Stimulated activated CD8-positive, alpha-beta memory T cell treated with anti-CD3 and anti-CD28 coated beads, Interleukin-4, amount 100 ng/mL, for 24 hours (primary cell): Measurements from ENCODE around the gene TRIM27.
"Not testable (repeated sequence)": the region's sequence is repeated elsewhere in the genome, so short reads cannot be mapped to it uniquely, and the experiment has no call there.

ENCODE experiments used
- DNase-seq: peaks from one replicate; pipeline ENCODE4 v3.0.0-alpha.2; 2020; ENCODE audit warnings: low read depth

Gene TRIM27

DNA sequence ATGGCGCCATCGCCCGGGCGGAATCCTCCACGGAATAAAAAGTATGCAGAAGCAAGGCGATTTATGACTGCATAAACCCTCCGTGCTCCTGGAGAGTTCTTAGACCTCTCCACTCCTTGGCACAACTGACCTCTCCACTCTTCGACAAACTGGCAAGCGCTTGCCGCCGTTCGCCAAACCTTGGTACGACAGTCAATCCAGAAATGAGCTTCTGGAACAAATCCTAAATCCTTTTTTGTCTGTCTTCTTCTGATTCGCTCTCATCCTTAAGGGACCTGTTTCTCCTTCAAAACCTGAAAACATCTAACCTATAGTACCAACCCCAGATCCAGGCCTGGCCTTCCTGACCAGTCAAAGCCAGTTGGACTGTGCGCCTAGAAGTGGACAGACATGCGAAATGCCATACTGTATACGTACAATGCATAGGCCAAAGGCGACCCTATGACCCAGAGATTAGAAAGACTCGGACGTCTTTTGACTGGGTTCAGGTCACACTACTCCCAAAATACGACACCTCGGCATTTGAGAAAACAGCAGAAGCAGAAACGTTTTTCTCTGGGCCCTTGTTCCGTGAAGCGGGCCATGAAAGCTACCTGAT lies 59.4 kb downstream of the TRIM27 start:
- no peak for DNase-seq

DNA sequence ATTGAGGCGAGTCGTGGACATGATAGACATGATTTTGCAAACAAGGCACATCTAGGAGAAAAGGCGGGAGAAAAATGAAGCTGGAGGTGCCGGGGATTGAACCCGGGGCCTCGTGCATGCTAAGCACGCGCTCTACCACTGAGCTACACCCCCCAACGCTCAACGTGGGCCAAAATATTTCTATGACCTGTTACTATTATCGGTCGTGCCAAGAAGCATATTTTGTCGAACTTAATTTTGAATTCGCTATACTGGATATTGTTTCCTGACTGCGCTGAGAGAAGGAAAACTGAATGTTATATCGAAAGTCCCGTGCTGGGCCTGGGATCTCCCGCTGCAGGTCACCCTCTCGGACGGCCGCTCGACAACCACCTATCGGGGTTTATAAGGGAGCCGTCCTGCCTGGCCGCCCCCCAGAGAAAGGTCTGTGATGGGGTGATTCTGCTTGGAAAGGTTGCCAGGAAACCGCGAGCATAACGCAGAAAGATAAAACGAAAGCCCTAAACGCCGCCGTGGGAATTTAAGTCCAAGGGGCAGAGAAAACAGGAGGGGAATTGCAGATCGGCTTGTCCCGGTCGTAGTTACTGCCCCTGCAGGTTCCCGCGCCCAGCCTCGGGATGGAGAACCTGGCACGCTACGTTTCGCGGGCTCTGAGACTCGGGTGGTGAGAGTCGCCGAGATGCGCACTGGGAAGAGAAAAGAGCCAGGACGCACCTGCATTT lies 60.0 kb downstream of the TRIM27 start:
- peak; percentile 67 for DNase-seq

DNA sequence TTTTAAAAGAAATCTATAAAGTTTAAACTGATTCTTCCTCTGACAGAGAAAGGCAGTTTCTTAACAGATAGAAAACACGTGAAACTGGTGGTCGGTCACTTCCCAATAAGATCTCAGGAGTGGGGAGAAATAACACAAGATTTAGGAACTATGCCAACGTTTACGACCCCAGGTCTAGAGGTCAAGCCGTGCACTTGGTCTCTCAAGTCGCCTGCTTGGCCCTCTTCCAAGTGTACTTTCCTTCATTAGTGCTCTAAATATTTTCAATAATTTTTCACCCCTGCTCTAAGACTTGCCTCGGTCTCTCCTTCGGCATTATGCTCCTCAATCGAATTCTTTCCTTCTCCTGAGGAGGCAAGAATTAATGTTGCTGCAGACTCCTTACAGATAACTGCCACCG lies 61.7 kb downstream of the TRIM27 start:
- DNase-seq, result no peak

DNA sequence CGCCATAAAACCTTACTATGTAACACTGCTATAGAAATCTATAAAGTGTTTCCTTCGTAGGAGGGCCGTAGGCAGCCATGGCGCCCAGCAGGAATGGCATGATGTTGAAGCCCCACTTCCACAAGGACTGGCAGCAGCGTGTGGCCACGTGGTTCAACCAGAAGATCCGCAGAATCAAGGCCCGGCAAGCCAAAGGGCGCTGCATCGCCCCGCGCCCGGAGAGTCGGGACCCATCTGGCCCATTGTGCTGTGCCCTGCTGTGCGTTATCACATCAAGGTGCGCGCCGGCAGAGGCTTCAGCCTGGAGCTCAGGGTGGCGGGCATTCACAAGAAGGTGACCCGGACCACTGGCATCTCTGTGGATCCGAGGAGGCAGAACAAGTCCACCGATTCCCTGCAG lies 62.4 kb downstream of the TRIM27 start:
- DNase-seq, result no peak

DNA sequence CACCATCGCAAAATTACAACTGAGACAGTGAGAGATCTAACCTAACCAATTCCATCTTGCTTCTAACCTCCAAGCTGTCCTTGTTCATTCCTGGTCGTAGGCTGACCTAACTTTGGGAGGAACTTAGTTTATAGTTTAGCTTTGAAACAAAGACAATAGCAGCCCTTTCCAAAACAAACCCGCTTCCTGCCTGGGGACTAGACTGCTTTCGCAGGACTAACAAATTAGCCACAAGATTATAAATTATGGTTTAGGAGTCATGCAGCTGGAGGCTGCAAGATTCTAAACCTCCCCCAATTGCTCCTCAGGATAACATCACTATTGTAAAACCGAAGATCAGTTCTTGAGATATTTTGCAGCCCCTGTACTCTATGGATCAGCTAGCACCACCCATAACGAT lies 63.2 kb downstream of the TRIM27 start:
- DNase-seq, result no peak

DNA sequence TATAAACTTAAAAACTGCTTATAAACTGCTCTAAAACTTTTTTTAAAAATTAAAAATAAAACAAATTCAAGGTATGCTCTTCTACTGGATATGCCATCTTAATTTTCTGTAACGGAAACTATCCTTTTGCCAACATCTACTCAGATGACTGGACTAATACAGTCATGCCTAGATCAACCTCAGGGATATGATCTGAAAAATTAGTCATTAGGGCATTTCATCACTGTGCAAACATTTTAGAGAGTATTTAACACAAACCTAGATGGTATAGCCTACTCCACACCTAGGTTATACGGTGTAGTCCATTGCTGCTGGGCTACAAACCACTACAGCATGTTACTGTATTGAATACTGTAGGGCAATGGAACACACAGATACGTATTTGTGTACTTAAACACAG lies 64.8 kb downstream of the TRIM27 start:
- DNase-seq, result no peak

DNA sequence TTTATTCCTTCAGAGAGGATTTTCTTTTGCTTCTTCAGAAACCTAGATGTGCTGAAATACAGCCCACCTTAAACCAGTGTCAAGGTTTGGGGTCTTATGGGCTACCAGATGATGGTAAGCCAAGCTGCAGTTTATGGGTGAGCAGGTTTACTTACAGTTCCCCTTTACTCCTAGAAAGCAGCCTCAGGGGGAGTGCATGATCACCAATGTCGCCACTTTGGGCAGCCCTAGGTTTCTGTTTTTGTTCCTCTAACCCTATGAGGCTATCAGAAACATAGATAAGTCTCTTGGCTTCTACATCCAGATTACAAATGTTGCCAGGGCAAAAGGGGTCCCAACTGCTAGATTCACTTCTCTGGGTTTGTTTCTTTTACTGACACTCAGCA lies 67.2 kb downstream of the TRIM27 start:
- DNase-seq, result no peak

DNA sequence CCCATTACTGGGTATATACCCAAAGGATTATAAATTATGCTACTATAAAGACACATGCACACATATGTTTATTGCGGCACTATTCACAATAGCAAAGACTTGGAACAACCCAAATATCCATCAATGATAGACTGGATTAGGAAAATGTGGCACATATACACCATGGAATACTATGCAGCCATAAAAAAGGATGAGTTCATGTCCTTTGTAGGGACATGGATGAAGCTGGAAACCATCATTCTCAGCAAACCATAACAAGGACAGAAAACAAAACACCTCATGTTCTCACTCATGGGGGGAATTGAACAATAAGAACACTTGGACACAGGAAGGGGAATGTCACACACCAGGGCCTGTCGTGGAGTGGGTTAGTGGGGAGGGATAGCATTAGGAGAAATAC lies 69.4 kb downstream of the TRIM27 start:
- not testable (repeated sequence) for DNase-seq
